Trophoblast cell (in vitro differentiated cells and primary cell): ENCODE results near the gene CADPS.

Experiments used
- DNase-seq, 2 donors: peaks; one replicate each; pipeline ENCODE4 v3.0.0-alpha.2; 2016
- H2AFZ ChIP-seq: 2 replicates; pipeline ENCODE4 v1.6.1; 2013; ENCODE audit warnings: low read length, moderate library complexity, mild to moderate bottlenecking; ENCODE audit not compliant: insufficient read depth, poor library complexity
- H2AK5ac ChIP-seq: 2 replicates; pipeline ENCODE4 v1.6.1; 2013; ENCODE audit warnings: mild to moderate bottlenecking, low read length
- H2BK120ac ChIP-seq: 2 replicates; pipeline ENCODE4 v1.6.1; 2013; ENCODE audit warnings: low read length, mild to moderate bottlenecking, moderate library complexity; ENCODE audit not compliant: insufficient read depth, poor library complexity
- H2BK12ac ChIP-seq: 2 replicates; pipeline ENCODE4 v1.6.1; 2013; ENCODE audit warnings: mild to moderate bottlenecking, low read length, moderate library complexity
- H2BK5ac ChIP-seq: 2 replicates; pipeline ENCODE4 v1.6.1; 2013; ENCODE audit warnings: low read length, low read depth, moderate library complexity, mild to moderate bottlenecking; ENCODE audit not compliant: poor library complexity
- H3K14ac ChIP-seq: 2 replicates; pipeline ENCODE4 v1.6.1; 2013; ENCODE audit warnings: mild to moderate bottlenecking, low read length
- H3K18ac ChIP-seq: 2 replicates; pipeline ENCODE4 v1.6.1; 2013; ENCODE audit warnings: mild to moderate bottlenecking, low read length
- H3K23ac ChIP-seq: 2 replicates; pipeline ENCODE4 v1.6.1; 2013; ENCODE audit warnings: low read length
- H3K27ac ChIP-seq: 2 replicates; pipeline ENCODE4 v1.5.1; 2013; ENCODE audit warnings: low read depth, mild to moderate bottlenecking, inconsistent platforms, low read length, moderate library complexity
- H3K27me3 ChIP-seq: 2 replicates; pipeline ENCODE4 v1.6.1; 2013; ENCODE audit warnings: inconsistent platforms, mild to moderate bottlenecking, low read length, moderate library complexity; ENCODE audit not compliant: insufficient read depth
- H3K36me3 ChIP-seq, 2 experiments: 1 replicate in 1 of 2; 2 replicates in 1 of 2; pipeline ENCODE4 v1.6.1; 2013; ENCODE audit warnings: low read length in 2 of 2, mild to moderate bottlenecking in 2 of 2, moderate library complexity in 1 of 2; ENCODE audit not compliant: insufficient read depth in 2 of 2, control insufficient read depth in 1 of 2
- H3K4ac ChIP-seq: 2 replicates; pipeline ENCODE4 v1.6.1; 2013; ENCODE audit warnings: low read depth, mild to moderate bottlenecking, low read length, moderate library complexity
- H3K4me1 ChIP-seq, 2 experiments: 1 replicate in 1 of 2; 2 replicates in 1 of 2; pipeline ENCODE4 v1.6.1; 2013; ENCODE audit warnings: low read length in 2 of 2, mild to moderate bottlenecking in 2 of 2, moderate library complexity in 1 of 2; ENCODE audit not compliant: insufficient read depth in 2 of 2, control insufficient read depth in 1 of 2
- H3K4me2 ChIP-seq: 2 replicates; pipeline ENCODE4 v1.6.1; 2013; ENCODE audit warnings: inconsistent platforms, mild to moderate bottlenecking, low read length, moderate library complexity
- H3K4me3 ChIP-seq: 2 replicates; pipeline ENCODE4 v1.5.1; 2013; ENCODE audit warnings: mild to moderate bottlenecking, low read depth, low read length, inconsistent platforms
- H3K79me1 ChIP-seq: one replicate; pipeline ENCODE4 v1.6.1; 2013; ENCODE audit warnings: low read length
- H3K79me2 ChIP-seq: 2 replicates; pipeline ENCODE4 v1.6.1; 2013; ENCODE audit warnings: low read length, mild to moderate bottlenecking; ENCODE audit not compliant: control insufficient read depth, insufficient read depth, poor library complexity
- H3K9ac ChIP-seq: 2 replicates; pipeline ENCODE4 v1.6.1; 2013; ENCODE audit warnings: mild to moderate bottlenecking, low read length
- H3K9me3 ChIP-seq: 2 replicates; pipeline ENCODE4 v1.6.1; 2013; ENCODE audit warnings: low read depth, mild to moderate bottlenecking, control low read depth, inconsistent platforms, low read length; ENCODE audit not compliant: insufficient read depth
- H4K12ac ChIP-seq: 2 replicates; pipeline ENCODE4 v1.6.1; 2013; ENCODE audit warnings: low read depth, mild to moderate bottlenecking, low read length, moderate library complexity
- H4K8ac ChIP-seq: 2 replicates; pipeline ENCODE4 v1.6.1; 2013; ENCODE audit warnings: low read depth, mild to moderate bottlenecking, low read length, moderate library complexity
- H4K91ac ChIP-seq: one replicate; pipeline ENCODE4 v1.6.1; 2013; ENCODE audit warnings: low read depth, mild to moderate bottlenecking, low read length, moderate library complexity
- WGBS: extraction: QIAGEN DNeasy Blood & Tissue Kit; methylation state at CpG from one replicate; pipeline ENCODE4 v1.1.7; 2013; ENCODE audit warnings: missing lambda C conversion rate; ENCODE audit not compliant: insufficient read length, insufficient coverage; ENCODE audit errors: extremely low coverage; 5-methylcytosine and 5-hydroxymethylcytosine counted together

The CADPS gene

GRCh38 chr3:62562596-62562995 is 312.6 kb downstream of the CADPS start:
- H3K23ac ChIP-seq, result no peak overlapping the region
- H3K79me2 ChIP-seq, result no peaks in the 10 kb centered on the region
- no peak overlapping the region for H4K12ac ChIP-seq
- no peaks in the 10 kb centered on the region for H3K27me3 ChIP-seq
- no peak overlapping the region for H2BK120ac ChIP-seq
- no peak overlapping the region for H2AK5ac ChIP-seq
- no peak overlapping the region for H3K18ac ChIP-seq
- no peak overlapping the region for H4K8ac ChIP-seq
- no peak overlapping the region for H2BK5ac ChIP-seq
- no peak overlapping the region for H2AFZ ChIP-seq
- no peak overlapping the region for H3K9ac ChIP-seq
- no peak overlapping the region for H3K4ac ChIP-seq
- H2BK12ac ChIP-seq, result no peak overlapping the region
- H4K91ac ChIP-seq, result no peak overlapping the region
- no peaks in the 10 kb centered on the region for H3K79me1 ChIP-seq
- H3K4me1 ChIP-seq, result no peaks in the 10 kb centered on the region
- H3K36me3 ChIP-seq, result no peaks in the 10 kb centered on the region
- no peak overlapping the region for H3K4me3 ChIP-seq
- DNase-seq, result no peak
- no peak overlapping the region for H3K14ac ChIP-seq
- H3K9me3 ChIP-seq, result no peaks in the 10 kb centered on the region
- no peak overlapping the region for H3K27ac ChIP-seq
- H3K4me2 ChIP-seq, result no peak overlapping the region

- no peaks in the 10 kb centered on the region for H3K27me3 ChIP-seq
- H4K91ac ChIP-seq, result no peak overlapping the region
- H4K8ac ChIP-seq, result no peak overlapping the region
- no peak overlapping the region for H2BK5ac ChIP-seq
- no peak overlapping the region for H3K14ac ChIP-seq
- no peak overlapping the region for H3K4me2 ChIP-seq
- DNase-seq, result no peak
- H3K4ac ChIP-seq, result no peak overlapping the region
- H3K23ac ChIP-seq, result no peak overlapping the region
- H2BK12ac ChIP-seq, result no peak overlapping the region
- H2AFZ ChIP-seq, result no peak overlapping the region
- H2BK120ac ChIP-seq, result no peak overlapping the region
- H3K4me1 ChIP-seq, result no peaks in the 10 kb centered on the region
- H3K79me1 ChIP-seq, result no peaks in the 10 kb centered on the region
- WGBS, result no CpG with 5 or more reads among the region's 2 CpGs
- no peak overlapping the region for H3K18ac ChIP-seq
- H4K12ac ChIP-seq, result no peak overlapping the region
- no peak overlapping the region for H3K4me3 ChIP-seq
- no peaks in the 10 kb centered on the region for H3K36me3 ChIP-seq
- no peaks in the 10 kb centered on the region for H3K9me3 ChIP-seq
- H2AK5ac ChIP-seq, result no peak overlapping the region
- H3K9ac ChIP-seq, result no peak overlapping the region
- H3K27ac ChIP-seq, result no peak overlapping the region
- no peaks in the 10 kb centered on the region for H3K79me2 ChIP-seq
These were observed 313.2 kb downstream of the CADPS start for GRCh38 chr3:62562017-62562416.

GRCh38 chr3:62559831-62560445 is 315.3 kb downstream of the CADPS start:
- Histone ChIP-seq H3K27me3 (no peaks in the 10 kb centered on the region), H3K9ac (no peak overlapping the region), H2BK5ac (no peak overlapping the region), H2BK120ac (no peak overlapping the region), H3K79me1 (no peaks in the 10 kb centered on the region), H3K36me3 (no peaks in the 10 kb centered on the region), H3K79me2 (no peaks in the 10 kb centered on the region), H3K4ac (no peak overlapping the region), H3K23ac (no peak overlapping the region), H3K27ac (no peak overlapping the region), H4K8ac (no peak overlapping the region), H2AFZ (no peak overlapping the region), H3K14ac (no peak overlapping the region), H3K4me1 (no peaks in the 10 kb centered on the region), H3K4me2 (no peak overlapping the region), H2BK12ac (no peak overlapping the region), H2AK5ac (no peak overlapping the region), H4K12ac (no peak overlapping the region), H3K9me3 (no peaks in the 10 kb centered on the region), H4K91ac (no peak overlapping the region), H3K18ac (no peak overlapping the region), H3K4me3 (no peak overlapping the region)
- peak in 1 of 2 donors; percentile 27 for DNase-seq
- WGBS, result no CpG with 5 or more reads among the region's 2 CpGs

- H3K4me2 ChIP-seq, result no peak overlapping the region
- no peaks in the 10 kb centered on the region for H3K79me2 ChIP-seq
- H3K4me1 ChIP-seq, result no peaks in the 10 kb centered on the region
- no peak overlapping the region for H3K23ac ChIP-seq
- no peak overlapping the region for H3K4ac ChIP-seq
- H2AK5ac ChIP-seq, result no peak overlapping the region
- H3K18ac ChIP-seq, result no peak overlapping the region
- no peaks in the 10 kb centered on the region for H3K79me1 ChIP-seq
- H2BK5ac ChIP-seq, result no peak overlapping the region
- peak; percentile 8 to 44 for DNase-seq
- no peak overlapping the region for H3K9ac ChIP-seq
- H3K14ac ChIP-seq, result no peak overlapping the region
- H2AFZ ChIP-seq, result no peak overlapping the region
- H3K4me3 ChIP-seq, result no peak overlapping the region
- H3K27ac ChIP-seq, result no peak overlapping the region
- no peak overlapping the region for H4K91ac ChIP-seq
- no peak overlapping the region for H2BK12ac ChIP-seq
- H4K12ac ChIP-seq, result no peak overlapping the region
- no peaks in the 10 kb centered on the region for H3K36me3 ChIP-seq
- H3K27me3 ChIP-seq, result no peaks in the 10 kb centered on the region
- no CpG with 5 or more reads among the region's 8 CpGs for WGBS
- H2BK120ac ChIP-seq, result no peak overlapping the region
- no peak overlapping the region for H4K8ac ChIP-seq
- H3K9me3 ChIP-seq, result no peaks in the 10 kb centered on the region
These were observed 316.6 kb downstream of the CADPS start for GRCh38 chr3:62558549-62559112.
